Duodenal mucosa (tissue), 2 donors: ENCODE data around the gene IGF1.

Experiments used
- H3K27ac ChIP-seq: one replicate; pipeline ENCODE4 v1.7.0; 2013; ENCODE audit warnings: low read depth, low read length
- H3K27me3 ChIP-seq, 2 donors: one replicate each; pipeline ENCODE4 v1.7.0; 2013; ENCODE audit warnings: low read length in 2 of 2, control low read depth in 1 of 2; ENCODE audit not compliant: insufficient read depth in 2 of 2, control insufficient read depth in 1 of 2
- H3K36me3 ChIP-seq, 2 donors: one replicate each; pipeline ENCODE4 v1.7.0; 2013; ENCODE audit warnings: low read length in 2 of 2, control low read depth in 1 of 2; ENCODE audit not compliant: insufficient read depth in 2 of 2, control insufficient read depth in 1 of 2
- H3K4me1 ChIP-seq, 2 donors: one replicate each; pipeline ENCODE4 v1.7.0; 2013; ENCODE audit warnings: low read length in 2 of 2, control low read depth in 1 of 2; ENCODE audit not compliant: insufficient read depth in 2 of 2, control insufficient read depth in 1 of 2
- H3K4me3 ChIP-seq, 2 donors: one replicate each; pipeline ENCODE4 v1.7.0; 2013; ENCODE audit warnings: low read length in 2 of 2, low read depth in 1 of 2
- H3K9ac ChIP-seq, 2 donors: one replicate each; pipeline ENCODE4 v1.7.0; 2013; ENCODE audit warnings: low read length in 2 of 2, low read depth in 1 of 2
- H3K9me3 ChIP-seq, 2 donors: one replicate each; pipeline ENCODE4 v1.7.0; 2013; ENCODE audit warnings: low read length in 2 of 2, control low read depth in 1 of 2; ENCODE audit not compliant: control insufficient read depth in 1 of 2

Gene IGF1

GRCh38 chr12:102481705-102482425 lies 1.5 kb upstream of the IGF1 start:
- H3K27me3 ChIP-seq, result no peaks in the 10 kb centered on the region
- no peak overlapping the region for H3K4me3 ChIP-seq
- H3K9ac ChIP-seq, result no peak overlapping the region
- peaks cover 6 to 17% of the 10 kb centered on the region in 2 donors for H3K4me1 ChIP-seq
- H3K9me3 ChIP-seq, result no peaks in the 10 kb centered on the region
- no peak overlapping the region for H3K27ac ChIP-seq
- H3K36me3 ChIP-seq, result no peaks in the 10 kb centered on the region

GRCh38 chr12:102479939-102480338 lies 424 bp downstream of the IGF1 start:
- peaks cover 6 to 17% of the 10 kb centered on the region in 2 donors for H3K4me1 ChIP-seq
- no peaks in the 10 kb centered on the region for H3K9me3 ChIP-seq
- H3K27ac ChIP-seq, result no peak overlapping the region
- H3K36me3 ChIP-seq, result no peaks in the 10 kb centered on the region
- peak overlapping the region; percentile 34 to 55 for H3K4me3 ChIP-seq
- H3K9ac ChIP-seq, result no peak overlapping the region
- no peaks in the 10 kb centered on the region for H3K27me3 ChIP-seq

GRCh38 chr12:102479099-102479885 lies 1.1 kb downstream of the IGF1 start:
- H3K4me3 ChIP-seq, result peak overlapping the region; percentile 51 to 55
- H3K36me3 ChIP-seq, result no peaks in the 10 kb centered on the region
- no peaks in the 10 kb centered on the region for H3K9me3 ChIP-seq
- H3K27me3 ChIP-seq, result no peaks in the 10 kb centered on the region
- peak overlapping the region; percentile 50 for H3K27ac ChIP-seq
- H3K4me1 ChIP-seq, result peaks cover 6 to 15% of the 10 kb centered on the region in 2 donors
- peak overlapping the region; percentile 12 to 33 for H3K9ac ChIP-seq

GRCh38 chr12:102478405-102479098 lies 1.8 kb downstream of the IGF1 start:
- peak overlapping the region; percentile 51 to 55 for H3K4me3 ChIP-seq
- no peaks in the 10 kb centered on the region for H3K27me3 ChIP-seq
- peak overlapping the region; percentile 12 to 33 for H3K9ac ChIP-seq
- H3K4me1 ChIP-seq, result peaks cover 0 to 13% of the 10 kb centered on the region in 2 donors
- no peaks in the 10 kb centered on the region for H3K9me3 ChIP-seq
- H3K27ac ChIP-seq, result peak overlapping the region; percentile 50
- no peaks in the 10 kb centered on the region for H3K36me3 ChIP-seq

- Histone ChIP-seq H3K27ac (no peak overlapping the region), H3K36me3 (no peaks in the 10 kb centered on the region), H3K27me3 (no peaks in the 10 kb centered on the region), H3K9ac (no peak overlapping the region), H3K9me3 (no peaks in the 10 kb centered on the region), H3K4me1 (peaks cover 0 to 8% of the 10 kb centered on the region in 2 donors), H3K4me3 (no peak overlapping the region)
Measured at GRCh38 chr12:102475355-102475754, 5.0 kb downstream of the IGF1 start.

GRCh38 chr12:102474438-102475064 lies 5.8 kb downstream of the IGF1 start:
- Histone ChIP-seq H3K27ac (no peak overlapping the region), H3K9me3 (no peaks in the 10 kb centered on the region), H3K4me1 (peaks cover 0 to 8% of the 10 kb centered on the region in 2 donors), H3K4me3 (no peak overlapping the region), H3K27me3 (no peaks in the 10 kb centered on the region), H3K9ac (no peak overlapping the region), H3K36me3 (no peaks in the 10 kb centered on the region)

GRCh38 chr12:102472496-102472895 lies 7.9 kb downstream of the IGF1 start:
- no peaks in the 10 kb centered on the region for H3K9me3 ChIP-seq
- no peaks in the 10 kb centered on the region for H3K27me3 ChIP-seq
- H3K36me3 ChIP-seq, result no peaks in the 10 kb centered on the region
- H3K27ac ChIP-seq, result no peak overlapping the region
- no peaks in the 10 kb centered on the region for H3K4me1 ChIP-seq
- no peak overlapping the region for H3K4me3 ChIP-seq
- no peak overlapping the region for H3K9ac ChIP-seq

- Histone ChIP-seq H3K4me3 (no peak overlapping the region), H3K4me1 (no peaks in the 10 kb centered on the region), H3K27ac (no peak overlapping the region), H3K27me3 (no peaks in the 10 kb centered on the region), H3K9me3 (no peaks in the 10 kb centered on the region), H3K9ac (no peak overlapping the region), H3K36me3 (no peaks in the 10 kb centered on the region)
Measured at GRCh38 chr12:102471556-102471955, 8.8 kb downstream of the IGF1 start.

GRCh38 chr12:102470945-102471344 lies 9.4 kb downstream of the IGF1 start:
- no peak overlapping the region for H3K27ac ChIP-seq
- H3K4me3 ChIP-seq, result no peak overlapping the region
- H3K36me3 ChIP-seq, result no peaks in the 10 kb centered on the region
- no peaks in the 10 kb centered on the region for H3K4me1 ChIP-seq
- no peaks in the 10 kb centered on the region for H3K9me3 ChIP-seq
- H3K9ac ChIP-seq, result no peak overlapping the region
- no peaks in the 10 kb centered on the region for H3K27me3 ChIP-seq
